Skin epidermis (tissue), 12 donors: ENCODE measurements around the gene TEKTIP1.

Source experiments
- H3K27ac ChIP-seq, 21 experiments: fragments of 200-600 bp; sonication (generic) in 11 of 21; one replicate each; pipeline ENCODE4 v1.5.0; 2020; ENCODE audit warnings: mild to moderate bottlenecking in 3 of 21, inconsistent platforms in 2 of 21, moderate library complexity in 2 of 21
- H3K4me3 ChIP-seq, 7 experiments: fragments of 200-600 bp; sonication (generic) in 2 of 7; one replicate each; pipeline ENCODE4 v1.5.0; 2020; ENCODE audit warnings: inconsistent platforms in 2 of 7, mild to moderate bottlenecking in 2 of 7, moderate library complexity in 1 of 7

TEKTIP1 gene

GRCh38 chr19:3538965-3539755 lies at the start of gene TEKTIP1:
TEKTIP1 (plus strand) TSS chr19:3539174; CDS start chr19:3539178, 4 bp downstream.
- peak within 1 kb of the TSS in 5 of 21 experiments; percentile 36 to 75 (median 67) for H3K27ac ChIP-seq
- H3K4me3 ChIP-seq: no peak within 1 kb of the TSS

DNA sequence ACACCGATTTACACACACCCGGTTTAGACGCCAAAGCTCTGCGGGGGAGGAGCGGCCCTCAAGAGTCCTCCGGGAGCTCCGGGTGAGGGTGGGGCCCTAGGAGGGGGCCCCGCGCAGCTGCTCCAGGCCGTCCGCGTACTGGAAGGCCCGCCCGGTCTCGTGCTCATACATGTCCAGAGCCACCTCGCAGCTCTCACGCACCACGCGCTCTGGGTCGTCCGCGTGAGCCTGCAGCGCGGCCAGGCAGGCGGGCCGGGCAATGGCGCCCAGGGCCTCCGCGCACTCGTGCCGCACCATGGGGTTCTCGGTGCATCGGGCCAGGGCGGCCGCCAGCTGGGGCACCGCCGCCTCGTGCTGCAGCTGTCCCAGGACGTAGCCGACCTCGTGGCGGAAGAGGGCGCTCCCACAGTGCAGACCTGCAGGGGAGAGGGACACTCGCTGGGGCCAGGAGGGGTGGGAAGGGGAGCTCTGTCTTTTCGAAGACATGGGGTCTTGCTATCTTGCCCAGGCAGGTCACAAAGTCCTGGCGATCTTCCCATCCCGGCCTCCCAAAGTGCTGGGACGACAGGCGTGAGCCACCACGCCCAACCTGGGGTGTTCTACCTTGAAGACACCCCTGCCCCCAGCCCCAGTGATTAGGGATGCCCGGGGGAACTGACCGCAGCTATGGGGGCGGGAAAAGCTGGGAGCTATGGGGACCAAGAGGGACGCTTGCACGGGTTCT lies 47.4 kb upstream of the TEKTIP1 start:
- Histone ChIP-seq H3K27ac (no peak overlapping the region), H3K4me3 (no peak overlapping the region)

DNA sequence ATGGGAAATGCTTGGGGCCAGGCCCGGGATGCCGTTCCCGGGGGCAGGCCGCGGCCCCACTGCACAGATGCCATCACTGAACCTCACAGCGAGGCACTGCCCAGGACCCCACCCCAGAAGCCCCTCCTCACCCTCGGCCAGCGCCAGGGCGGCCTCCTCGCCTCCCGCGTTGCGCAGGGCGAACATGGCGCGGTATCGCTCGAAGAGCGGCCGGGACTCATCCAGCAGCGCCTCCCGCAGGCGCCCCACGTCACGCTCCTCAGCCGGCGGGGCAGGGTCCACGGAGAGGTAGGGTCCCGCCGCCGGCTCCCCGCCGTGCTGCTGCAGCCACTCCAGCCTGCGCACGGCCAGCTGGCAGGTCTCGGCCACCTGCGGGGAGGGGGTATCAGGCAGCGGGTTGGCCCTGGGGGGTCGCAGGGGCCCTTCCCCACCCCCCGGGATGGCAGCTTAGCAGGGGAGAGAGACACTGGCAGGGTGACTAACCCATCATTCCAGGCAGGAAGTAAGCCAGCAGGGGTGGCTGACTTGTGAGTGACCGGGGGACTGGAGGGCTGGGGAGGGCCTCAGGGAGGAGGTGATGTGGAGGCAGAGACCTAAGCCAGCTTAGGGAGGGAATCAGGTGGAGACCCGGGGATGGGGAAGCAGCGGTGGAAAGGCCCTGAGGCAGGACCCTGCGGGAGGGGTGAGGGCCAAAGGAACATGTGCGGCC lies 46.7 kb upstream of the TEKTIP1 start:
- no peak overlapping the region for H3K4me3 ChIP-seq
- no peak overlapping the region for H3K27ac ChIP-seq

DNA sequence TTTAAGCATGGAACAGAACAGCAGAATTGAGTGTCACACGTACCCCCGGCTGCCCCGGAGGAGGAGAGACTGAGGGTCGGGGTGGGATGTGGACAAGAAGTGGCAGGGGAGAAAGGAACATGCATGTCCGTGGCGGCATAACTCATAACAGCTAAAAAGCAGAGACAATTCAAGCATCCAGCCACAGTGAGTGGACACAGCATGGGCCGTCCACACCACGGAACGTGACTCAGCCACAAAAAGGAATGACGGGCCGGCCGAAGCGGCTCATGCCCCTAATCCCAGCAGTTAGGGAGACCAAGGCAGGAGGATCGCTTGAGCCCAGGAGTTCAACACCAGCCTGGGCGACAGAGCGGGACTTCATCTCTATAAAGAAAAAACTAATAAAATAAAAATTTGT lies 46.1 kb upstream of the TEKTIP1 start:
- Histone ChIP-seq H3K27ac (no peak overlapping the region), H3K4me3 (no peak overlapping the region)

- H3K27ac ChIP-seq: no peak overlapping the region
- H3K4me3 ChIP-seq: no peak overlapping the region
Observed at GRCh38 chr19:3493651-3494050, 45.3 kb upstream of the TEKTIP1 start.

DNA sequence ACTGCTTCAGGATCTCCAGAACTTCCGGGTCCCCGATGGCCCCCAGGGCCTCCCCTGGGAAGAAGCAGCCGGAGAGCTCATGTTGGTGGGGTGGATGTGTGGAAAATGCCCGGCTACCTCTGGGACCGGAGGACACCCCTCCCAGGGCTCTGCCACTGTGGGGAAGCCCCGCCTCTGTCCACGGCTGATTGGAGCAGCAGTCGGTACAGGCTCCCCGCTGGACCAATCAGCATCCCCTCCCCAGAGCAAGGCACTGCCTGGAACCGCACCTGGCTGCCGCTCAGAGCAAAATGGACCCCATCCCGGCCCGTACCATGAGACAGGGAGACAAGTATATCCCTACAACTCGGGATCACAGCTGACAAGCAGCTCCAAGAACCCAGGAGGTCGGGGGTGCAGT lies 44.9 kb upstream of the TEKTIP1 start:
- Histone ChIP-seq H3K27ac (no peak overlapping the region), H3K4me3 (no peak overlapping the region)

- Histone ChIP-seq H3K4me3 (no peak overlapping the region), H3K27ac (no peak overlapping the region)
Observed at GRCh38 chr19:3494559-3494958, 44.4 kb upstream of the TEKTIP1 start.

DNA sequence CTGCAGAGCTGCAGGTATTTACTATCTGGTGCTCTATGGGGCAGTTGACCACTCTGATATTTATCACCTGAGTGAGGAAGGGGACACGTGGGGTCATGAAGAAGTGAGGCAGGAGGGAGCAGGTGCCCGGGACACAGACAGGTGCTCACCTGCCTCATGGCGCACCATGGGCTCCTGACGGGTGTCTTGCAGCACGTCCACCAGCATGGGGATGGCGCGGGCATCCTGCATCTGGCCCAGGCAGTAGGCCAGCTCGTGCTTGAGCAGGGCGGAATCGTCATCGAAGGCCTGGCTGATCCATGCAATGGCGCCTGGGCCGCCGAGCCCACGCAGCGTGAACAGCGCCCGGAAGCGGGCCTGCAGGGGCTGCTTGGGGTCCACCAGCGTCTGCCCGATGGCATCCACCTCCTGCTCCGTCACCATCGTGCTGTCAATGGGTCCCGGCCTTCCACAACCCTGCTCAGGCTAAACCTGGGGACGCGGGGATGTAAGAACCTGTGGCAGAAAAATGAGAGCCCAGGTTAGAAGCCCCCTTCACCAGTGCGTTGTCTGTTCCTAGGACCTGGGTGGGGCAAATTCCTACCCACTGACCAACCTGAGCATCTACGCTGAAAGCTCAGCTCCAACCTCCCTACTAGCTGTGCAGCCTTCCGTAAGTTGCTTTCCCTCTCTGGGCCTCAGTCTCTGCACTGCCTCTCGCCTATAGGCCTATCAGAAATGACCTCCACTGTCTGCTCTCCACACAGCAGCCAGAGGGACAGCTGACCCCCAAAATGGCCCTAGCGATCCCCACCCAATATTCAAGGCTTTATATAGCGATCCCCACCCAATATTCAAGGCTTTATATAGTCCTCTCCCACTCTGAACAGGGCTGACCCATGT lies 42.3 kb upstream of the TEKTIP1 start:
- no peak overlapping the region for H3K4me3 ChIP-seq
- no peak overlapping the region for H3K27ac ChIP-seq

- Histone ChIP-seq H3K4me3 (no peak overlapping the region), H3K27ac (no peak overlapping the region)
Observed at GRCh38 chr19:3497757-3498520, 41.0 kb upstream of the TEKTIP1 start.

DNA sequence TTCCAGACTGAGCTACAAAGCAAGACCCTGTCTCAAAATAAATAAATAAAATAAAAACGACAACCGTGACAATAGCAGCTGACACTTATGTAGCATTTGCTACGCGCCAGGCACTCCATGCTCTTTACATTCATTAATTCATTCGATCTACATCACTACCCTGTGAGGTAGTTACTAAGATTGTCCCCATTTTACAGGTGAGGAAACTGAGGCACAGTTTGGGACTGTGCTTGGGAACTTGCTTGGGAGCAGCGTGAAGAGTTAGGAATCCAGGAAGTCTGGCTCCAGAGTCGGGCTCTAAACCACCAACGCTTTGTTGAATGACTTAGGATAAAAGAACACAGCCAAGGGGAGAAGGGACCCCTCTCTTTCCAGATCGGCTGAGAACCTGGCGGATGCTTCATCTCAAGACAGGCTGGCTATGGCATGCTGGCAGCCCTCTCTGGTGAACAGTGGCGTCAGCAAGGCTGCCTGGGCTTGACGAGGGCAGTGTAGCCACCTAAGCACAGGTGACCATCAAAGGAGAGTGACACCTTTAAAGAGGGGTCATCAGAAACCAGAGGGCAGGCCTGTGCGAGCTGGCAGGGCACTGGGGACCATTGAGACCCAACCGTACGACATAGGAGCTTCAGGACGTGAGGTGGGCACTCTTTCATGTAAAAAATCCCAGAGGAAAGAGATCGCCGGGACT lies 39.1 kb upstream of the TEKTIP1 start:
- peak overlapping the region; percentile 88 to 100 (median 98) for H3K27ac ChIP-seq
- peak overlapping the region; percentile 77 to 99 (median 89) for H3K4me3 ChIP-seq

- peak within 1 kb of the TSS; percentile 88 to 100 (median 98) for H3K27ac ChIP-seq
- peak within 1 kb of the TSS; percentile 77 to 99 (median 89) for H3K4me3 ChIP-seq
Observed at GRCh38 chr19:3500429-3501101, 38.4 kb upstream of the TEKTIP1 start, which contains the start of gene DOHH. DOHH (minus strand) TSS chr19:3500674; CDS start chr19:3496814, 3,860 bp downstream.

DNA sequence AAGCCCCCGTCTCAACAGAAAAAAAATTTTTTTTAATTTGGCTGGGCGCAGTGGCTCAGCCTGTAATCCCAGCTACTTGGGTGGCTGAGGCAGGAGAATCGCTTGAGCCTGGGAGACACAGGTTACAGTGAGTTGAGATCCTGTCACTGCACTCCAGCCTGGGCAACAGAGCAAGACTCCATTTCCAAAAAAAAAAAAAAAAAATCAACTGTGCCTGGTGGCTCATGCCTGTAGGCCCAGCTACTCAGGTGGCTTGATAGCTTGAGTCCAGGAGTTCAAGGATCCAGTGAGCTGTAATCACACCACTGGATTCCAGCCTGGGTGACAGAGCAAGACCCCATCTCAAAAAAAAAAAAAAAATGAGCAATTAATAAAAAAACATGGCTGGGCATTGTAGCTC lies 37.2 kb upstream of the TEKTIP1 start:
- no peak overlapping the region for H3K4me3 ChIP-seq
- no peak overlapping the region for H3K27ac ChIP-seq

- no peak overlapping the region for H3K27ac ChIP-seq
Observed at GRCh38 chr19:3503036-3503572, 35.9 kb upstream of the TEKTIP1 start.

GRCh38 chr19:3504735-3505134 lies 34.2 kb upstream of the TEKTIP1 start:
- Histone ChIP-seq H3K4me3 (no peak overlapping the region), H3K27ac (peak overlapping the region in 8 of 21 experiments; percentile 80 to 98 (median 96))

More at GRCh38 chr19:3503036-3503572, 35.9 kb upstream of the TEKTIP1 start:
- no peak overlapping the region for H3K4me3 ChIP-seq

- peak within 1 kb of the TSS; percentile 78 to 100 (median 99) for H3K4me3 ChIP-seq
- peak within 1 kb of the TSS; percentile 85 to 99 (median 96) for H3K27ac ChIP-seq
Observed at GRCh38 chr19:3505598-3506383, 33.2 kb upstream of the TEKTIP1 start, which contains the start of gene FZR1. FZR1 (plus strand) TSS chr19:3506311; CDS start chr19:3522990, 16,679 bp downstream.
